Activated effector memory CD4-positive, alpha-beta T cell treated with Interleukin-2 at 50 U/mL for 16 hours (primary cell): Measurements from ENCODE around the gene OSBP2.

Source experiments
- DNase-seq: peaks from one replicate; pipeline ENCODE4 v3.0.0-alpha.2; 2020

OSBP2 gene

GRCh38 chr22:30821381-30821780 is 126.7 kb downstream of the OSBP2 start:
- no peak for DNase-seq

GRCh38 chr22:30821863-30822215 is 127.2 kb downstream of the OSBP2 start:
- DNase-seq: no peak

GRCh38 chr22:30822216-30823014 is 127.7 kb downstream of the OSBP2 start:
- no peak for DNase-seq

- DNase-seq: no peak
These were observed 128.3 kb downstream of the OSBP2 start for GRCh38 chr22:30823015-30823370.

GRCh38 chr22:30824096-30824495 is 129.4 kb downstream of the OSBP2 start:
- no peak for DNase-seq

GRCh38 chr22:30824711-30825110 is 130.0 kb downstream of the OSBP2 start:
- DNase-seq: no peak

- DNase-seq: no peak
These were observed 131.2 kb downstream of the OSBP2 start for GRCh38 chr22:30825711-30826505.

- no peak for DNase-seq
These were observed 132.1 kb downstream of the OSBP2 start for GRCh38 chr22:30826670-30827355.

GRCh38 chr22:30827646-30828045 is 133.0 kb downstream of the OSBP2 start:
- no peak for DNase-seq

- no peak for DNase-seq
These were observed 133.8 kb downstream of the OSBP2 start for GRCh38 chr22:30828187-30829155.

GRCh38 chr22:30829901-30830550 is 135.4 kb downstream of the OSBP2 start:
- no peak for DNase-seq

GRCh38 chr22:30830907-30831306 is 136.2 kb downstream of the OSBP2 start:
- no peak for DNase-seq

- DNase-seq: no peak
These were observed 137.8 kb downstream of the OSBP2 start for GRCh38 chr22:30832407-30832987.

- DNase-seq: no peak
These were observed 138.6 kb downstream of the OSBP2 start for GRCh38 chr22:30833322-30833721.

- no peak for DNase-seq
These were observed 142.9 kb downstream of the OSBP2 start for GRCh38 chr22:30837531-30837930.

- DNase-seq: no peak
These were observed 143.4 kb downstream of the OSBP2 start for GRCh38 chr22:30838111-30838510.

GRCh38 chr22:30841273-30841672 is 146.6 kb downstream of the OSBP2 start:
- no peak for DNase-seq

- no peak for DNase-seq
These were observed 148.6 kb downstream of the OSBP2 start for GRCh38 chr22:30843245-30843644.

- no peak for DNase-seq
These were observed 152.9 kb downstream of the OSBP2 start for GRCh38 chr22:30847583-30847982.

- no peak for DNase-seq
These were observed 160.6 kb downstream of the OSBP2 start for GRCh38 chr22:30855266-30855665.

- DNase-seq: no peak
These were observed 161.2 kb downstream of the OSBP2 start for GRCh38 chr22:30855677-30856518.
